Measurements from ENCODE around the gene ICOS. TPM values are rescaled to one million over a fixed set of nuclear protein-coding genes. Genes with fewer than 3 reads are reported as not detected.
"Not testable (repeated sequence)": the region's sequence is repeated elsewhere in the genome, so short reads cannot be mapped to it uniquely, and the experiment has no call there.

ICOS gene
- total RNA-seq, 1 experiment from 2014 or later = not detected

- no peak for DNase-seq (ENCODE audit: low spot score)
These were observed 18.3 kb upstream of the ICOS start for GRCh38 chr2:203918264-203918663.

DNA sequence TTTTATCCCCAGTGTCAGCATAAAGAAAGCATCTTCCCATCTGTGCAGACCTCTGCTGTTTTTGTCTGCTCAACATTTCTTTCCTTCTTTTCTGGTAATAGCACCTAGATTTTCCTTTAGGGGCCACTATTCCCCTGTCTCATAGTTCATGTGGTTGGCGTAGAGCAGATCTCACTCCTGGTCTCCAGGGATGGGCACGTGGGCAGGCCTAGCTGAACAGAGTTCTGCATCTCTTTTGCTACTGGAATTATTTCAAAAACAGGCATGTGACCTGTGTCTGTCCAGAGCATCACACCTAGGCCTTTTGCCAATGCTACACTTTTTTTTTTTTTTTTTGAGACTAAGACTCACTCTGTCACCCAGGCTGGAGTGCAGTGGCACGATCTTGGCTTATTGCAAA, 17.7 kb upstream of the ICOS start:
- no peak for DNase-seq (ENCODE audit: low spot score)

GRCh38 chr2:203925512-203926158, 10.9 kb upstream of the ICOS start:
- no peak for DNase-seq (ENCODE audit: low spot score)

- DNase-seq (ENCODE audit: low spot score) = no peak
These were observed 7.7 kb upstream of the ICOS start for GRCh38 chr2:203928849-203929248.

- not testable (repeated sequence) for DNase-seq (ENCODE audit: low spot score)
These were observed 5.3 kb upstream of the ICOS start for GRCh38 chr2:203931262-203931661.

- no peak for DNase-seq (ENCODE audit: low spot score)
These were observed 2.5 kb upstream of the ICOS start for GRCh38 chr2:203934041-203934492.

GRCh38 chr2:203934711-203935438, 1.7 kb upstream of the ICOS start:
- DNase-seq (ENCODE audit: low spot score) = no peak

DNA sequence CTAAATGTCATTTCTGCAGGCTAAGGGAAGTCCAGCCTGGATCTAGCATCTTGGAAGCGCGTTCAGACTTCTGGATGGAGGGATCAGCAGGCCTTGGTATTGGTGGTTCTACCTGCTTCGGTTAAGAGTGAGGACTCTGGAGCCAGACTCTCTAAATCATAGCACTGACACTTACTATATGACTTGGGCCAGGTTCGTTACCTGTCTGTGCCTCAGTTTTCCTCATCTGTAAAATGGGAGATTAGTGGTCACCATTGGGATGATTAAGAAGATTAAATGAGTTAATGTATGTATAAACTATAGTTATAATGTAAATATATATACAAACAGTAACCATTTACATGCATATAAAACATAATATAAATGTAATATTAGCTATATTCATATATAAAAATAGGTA, 995 bp upstream of the ICOS start:
- DNase-seq (ENCODE audit: low spot score) = no peak

GRCh38 chr2:203936949-203937348, 386 bp downstream of the ICOS start:
- no peak for DNase-seq (ENCODE audit: low spot score)

DNA sequence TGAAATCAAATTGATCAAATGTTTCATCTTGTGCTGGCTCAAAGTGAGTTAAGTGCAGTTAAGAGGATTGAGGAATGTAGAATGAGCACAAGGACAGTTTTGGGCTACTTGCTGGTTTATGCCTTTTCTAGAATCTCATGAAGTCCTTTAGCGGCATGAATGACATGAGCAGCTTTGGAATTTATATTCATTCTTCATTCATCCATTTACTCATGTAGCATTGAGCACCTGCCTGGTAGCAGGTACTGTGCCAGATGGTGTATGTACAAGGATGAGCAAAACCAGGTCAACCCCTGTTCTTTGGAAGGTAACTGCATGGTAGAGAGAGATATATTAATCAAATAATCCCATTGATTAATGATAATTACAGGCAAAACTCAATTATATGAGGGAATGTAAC, 1.2 kb downstream of the ICOS start:
- no peak for DNase-seq (ENCODE audit: low spot score)

DNA sequence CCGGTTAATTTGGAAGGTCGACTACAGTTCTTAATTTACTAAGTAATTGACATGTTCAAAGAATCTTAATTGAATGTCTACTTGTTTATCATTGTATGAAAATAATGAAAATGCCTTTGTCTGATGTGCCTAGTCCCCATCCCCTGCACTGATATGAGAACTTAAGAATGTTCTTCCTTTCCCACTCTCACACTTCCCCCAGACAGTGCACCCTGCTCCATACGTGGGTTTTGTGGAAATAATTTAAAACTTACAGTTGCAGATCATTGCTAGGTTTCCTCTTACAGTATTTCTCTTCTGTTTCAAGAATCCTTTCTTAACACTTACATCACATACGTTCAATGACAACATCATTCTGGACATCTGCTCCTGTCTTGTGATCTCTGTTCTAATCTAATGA, 3.5 kb downstream of the ICOS start:
- no peak for DNase-seq (ENCODE audit: low spot score)

GRCh38 chr2:203943493-203944382, 7.2 kb downstream of the ICOS start:
- DNase-seq (ENCODE audit: low spot score) = not testable (repeated sequence)

DNA sequence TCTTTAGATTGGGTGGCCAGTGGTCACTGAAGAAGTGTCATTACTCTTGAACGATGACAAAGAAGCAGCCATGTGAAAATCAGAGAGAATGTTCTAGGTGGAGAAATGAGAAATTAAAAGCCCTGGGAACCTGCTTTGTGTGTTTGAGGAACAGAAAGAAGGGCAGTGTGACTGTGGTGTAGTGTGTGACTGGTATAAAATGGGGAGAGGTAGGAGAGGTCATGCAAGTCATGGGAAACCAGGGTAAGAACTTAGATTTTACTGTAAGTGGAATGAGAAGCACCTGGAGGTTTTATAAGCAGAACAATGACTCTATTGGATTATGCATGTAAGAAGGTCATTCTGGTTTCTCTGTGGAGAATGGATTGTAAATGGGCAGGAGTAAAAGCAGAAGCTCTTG, 12.2 kb downstream of the ICOS start:
- DNase-seq (ENCODE audit: low spot score) = no peak

- DNase-seq (ENCODE audit: low spot score) = no peak
These were observed 12.7 kb downstream of the ICOS start for GRCh38 chr2:203949228-203949627.

GRCh38 chr2:203951366-203951902, 14.9 kb downstream of the ICOS start:
- DNase-seq (ENCODE audit: low spot score) = no peak

- DNase-seq (ENCODE audit: low spot score) = no peak
These were observed 22.7 kb downstream of the ICOS start for GRCh38 chr2:203959265-203959664.

GRCh38 chr2:203959672-203960071, 23.1 kb downstream of the ICOS start:
- no peak for DNase-seq (ENCODE audit: low spot score)

GRCh38 chr2:203960811-203961210, 24.2 kb downstream of the ICOS start:
- no peak for DNase-seq (ENCODE audit: low spot score)

GRCh38 chr2:203965190-203965589, 28.6 kb downstream of the ICOS start:
- not testable (repeated sequence) for DNase-seq (ENCODE audit: low spot score)

DNA sequence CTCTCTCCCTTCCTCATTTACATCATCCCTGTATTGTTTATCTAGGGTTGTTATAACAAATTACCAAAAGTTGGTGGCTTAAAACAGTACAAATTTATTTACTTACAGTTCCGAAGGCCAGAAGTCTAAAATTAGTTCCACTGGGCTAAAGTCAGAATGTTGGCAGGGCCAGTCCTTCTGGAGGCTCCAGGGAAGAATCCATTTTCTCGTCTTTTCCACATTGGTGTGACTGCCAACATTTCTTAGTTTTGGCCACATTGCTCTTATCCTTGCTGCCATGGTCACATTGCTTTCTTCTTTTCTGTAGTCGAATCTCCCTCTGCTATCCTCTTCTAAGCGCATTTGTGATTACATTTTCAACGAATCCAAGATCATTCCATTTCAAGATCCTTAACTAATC, 34.7 kb downstream of the ICOS start:
- DNase-seq (ENCODE audit: low spot score) = no peak

- no peak for DNase-seq (ENCODE audit: low spot score)
These were observed 35.5 kb downstream of the ICOS start for GRCh38 chr2:203972066-203972465.

- no peak for DNase-seq (ENCODE audit: low spot score)
These were observed 36.4 kb downstream of the ICOS start for GRCh38 chr2:203973000-203973399.

Data from H4 (cell line).